Thoracic aorta (tissue), 2 donors: Measurements from ENCODE around the gene RAVER1. TPM values are rescaled to one million over a fixed set of nuclear protein-coding genes. Genes with fewer than 3 reads are reported as not detected.

Experiments
- ATAC-seq: fragments of 150-250 bp; one replicate; pipeline ENCODE4 v1.8.0; 2017; ENCODE audit warnings: low read depth; ENCODE audit not compliant: insufficient number of reproducible peaks, low FRiP score
- DNase-seq: peaks from one replicate; pipeline ENCODE4 v3.0.0-alpha.2; 2020; ENCODE audit warnings: low spot score
- H3K27ac ChIP-seq, 2 donors: fragments of 200-600 bp; sonication (generic); 1 replicate in 1 of 2; 2 replicates in 1 of 2; pipeline ENCODE4 v1.5.1; 2016; ENCODE audit warnings: mild to moderate bottlenecking in 2 of 2, moderate library complexity in 2 of 2
- H3K27me3 ChIP-seq: fragments of 200-600 bp; sonication (generic); replicated peaks from 2 replicates; pipeline ENCODE4 v1.6.0; 2016; ENCODE audit warnings: mild to moderate bottlenecking; ENCODE audit not compliant: insufficient read depth
- H3K36me3 ChIP-seq: fragments of 200-600 bp; sonication (generic); one replicate; pipeline ENCODE4 v1.5.1; 2016
- H3K4me1 ChIP-seq, 2 donors: fragments of 200-600 bp; sonication (generic); 1 replicate in 1 of 2; 2 replicates in 1 of 2; pipeline versions ENCODE4 v1.5.1 to v1.6.0; 2016; ENCODE audit warnings: low read depth in 2 of 2, mild to moderate bottlenecking in 1 of 2; ENCODE audit not compliant: control insufficient read depth in 1 of 2
- H3K4me3 ChIP-seq: fragments of 200-600 bp; sonication (generic); 2 replicates; pipeline ENCODE4 v1.5.1; 2016; ENCODE audit warnings: mild to moderate bottlenecking
- H3K9me3 ChIP-seq: fragments of 200-600 bp; sonication (generic); 2 replicates; pipeline ENCODE4 v1.5.1; 2016
- total RNA-seq, 2 donors: library from RNA; depleted of rRNA; stranded (reverse); fragments of >200 nt; gene quantifications; one replicate each; pipeline versions ENCODE4 v1.1.0 to v1.2.3, GENCODE V29; 2016
- TF ChIP-seq, protein P1 (sequence below): fragments of 200-600 bp; sonication (generic); IDR thresholded peaks from one replicate; pipeline ENCODE4 v1.5.1; 2019; ENCODE audit warnings: antibody characterized with exemption

Gene RAVER1
- total RNA-seq, 2 donors from 2014 or later = 31.8 to 33.4 TPM

DNA sequence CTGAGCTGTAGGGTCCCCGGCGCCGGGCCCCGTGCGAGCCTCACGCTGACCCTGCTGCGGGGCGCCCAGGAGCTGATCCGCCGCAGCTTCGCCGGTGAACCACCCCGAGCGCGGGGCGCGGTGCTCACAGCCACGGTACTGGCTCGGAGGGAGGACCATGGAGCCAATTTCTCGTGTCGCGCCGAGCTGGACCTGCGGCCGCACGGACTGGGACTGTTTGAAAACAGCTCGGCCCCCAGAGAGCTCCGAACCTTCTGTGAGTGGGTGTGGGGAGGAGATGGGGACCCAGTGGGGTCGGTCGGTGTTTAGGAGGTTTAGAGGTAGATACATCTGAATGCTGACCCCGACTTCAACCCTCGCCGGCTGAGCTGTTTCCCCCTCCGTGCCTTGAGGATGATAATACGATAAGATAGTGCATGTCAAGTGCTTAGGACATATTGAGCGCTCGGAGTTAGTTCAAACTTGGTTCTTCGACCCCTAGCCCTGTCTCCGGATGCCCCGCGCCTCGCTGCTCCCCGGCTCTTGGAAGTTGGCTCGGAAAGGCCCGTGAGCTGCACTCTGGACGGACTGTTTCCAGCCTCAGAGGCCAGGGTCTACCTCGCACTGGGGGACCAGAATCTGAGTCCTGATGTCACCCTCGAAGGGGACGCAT lies 41.6 kb downstream of the RAVER1 start:
- H3K27ac ChIP-seq = peak overlapping the region in 1 of 2 donors; percentile 28
- no peaks in the 10 kb centered on the region for H3K9me3 ChIP-seq
- peaks cover 36% of the 10 kb centered on the region for H3K27me3 ChIP-seq
- DNase-seq (no peak), ATAC-seq (no peak)
- peak overlapping the region; percentile 74 for H3K4me3 ChIP-seq
- TF ChIP-seq, protein P1, sequence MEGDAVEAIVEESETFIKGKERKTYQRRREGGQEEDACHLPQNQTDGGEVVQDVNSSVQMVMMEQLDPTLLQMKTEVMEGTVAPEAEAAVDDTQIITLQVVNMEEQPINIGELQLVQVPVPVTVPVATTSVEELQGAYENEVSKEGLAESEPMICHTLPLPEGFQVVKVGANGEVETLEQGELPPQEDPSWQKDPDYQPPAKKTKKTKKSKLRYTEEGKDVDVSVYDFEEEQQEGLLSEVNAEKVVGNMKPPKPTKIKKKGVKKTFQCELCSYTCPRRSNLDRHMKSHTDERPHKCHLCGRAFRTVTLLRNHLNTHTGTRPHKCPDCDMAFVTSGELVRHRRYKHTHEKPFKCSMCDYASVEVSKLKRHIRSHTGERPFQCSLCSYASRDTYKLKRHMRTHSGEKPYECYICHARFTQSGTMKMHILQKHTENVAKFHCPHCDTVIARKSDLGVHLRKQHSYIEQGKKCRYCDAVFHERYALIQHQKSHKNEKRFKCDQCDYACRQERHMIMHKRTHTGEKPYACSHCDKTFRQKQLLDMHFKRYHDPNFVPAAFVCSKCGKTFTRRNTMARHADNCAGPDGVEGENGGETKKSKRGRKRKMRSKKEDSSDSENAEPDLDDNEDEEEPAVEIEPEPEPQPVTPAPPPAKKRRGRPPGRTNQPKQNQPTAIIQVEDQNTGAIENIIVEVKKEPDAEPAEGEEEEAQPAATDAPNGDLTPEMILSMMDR = no peak
- H3K4me1 ChIP-seq = peaks cover 51 to 65% of the 10 kb centered on the region in 2 donors
- no peaks in the 10 kb centered on the region for H3K36me3 ChIP-seq

DNA sequence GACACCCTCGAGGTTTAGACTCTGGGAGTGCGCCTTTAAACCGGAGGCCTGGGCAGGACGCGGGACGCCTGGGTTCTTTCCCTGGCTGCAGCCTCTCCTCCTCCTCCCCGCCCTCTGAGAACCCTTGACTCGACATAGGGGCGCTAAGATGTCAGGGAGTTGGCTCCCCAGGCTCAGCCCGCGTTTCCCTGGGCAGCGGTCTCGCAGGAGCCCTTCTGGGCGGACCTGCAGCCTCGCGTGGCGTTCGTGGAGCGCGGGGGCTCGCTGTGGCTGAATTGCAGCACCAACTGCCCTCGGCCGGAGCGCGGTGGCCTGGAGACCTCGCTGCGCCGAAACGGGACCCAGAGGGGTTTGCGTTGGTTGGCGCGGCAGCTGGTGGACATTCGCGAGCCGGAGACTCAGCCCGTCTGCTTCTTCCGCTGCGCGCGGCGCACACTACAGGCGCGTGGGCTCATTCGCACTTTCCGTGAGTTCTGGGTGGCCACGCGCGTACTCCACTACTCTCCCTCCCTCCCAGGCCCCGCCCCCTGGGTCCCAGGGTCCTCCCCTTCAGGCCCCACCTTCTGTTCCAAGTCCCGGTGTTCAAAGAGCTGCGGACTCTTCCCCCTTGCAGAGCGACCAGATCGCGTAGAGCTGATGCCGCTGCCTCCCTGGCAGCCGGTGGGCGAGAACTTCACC lies 42.3 kb downstream of the RAVER1 start:
- Histone ChIP-seq H3K4me3 (peak overlapping the region; percentile 74), H3K4me1 (peaks cover 51 to 67% of the 10 kb centered on the region in 2 donors), H3K27ac (peak overlapping the region in 1 of 2 donors; percentile 28), H3K9me3 (no peaks in the 10 kb centered on the region), H3K36me3 (no peaks in the 10 kb centered on the region), H3K27me3 (peaks cover 36% of the 10 kb centered on the region)
- TF ChIP-seq, protein P1 = no peak
- no peak for DNase-seq
- no peak for ATAC-seq

- no peaks in the 10 kb centered on the region for H3K9me3 ChIP-seq
- no peak for ATAC-seq
- H3K27ac ChIP-seq = no peak overlapping the region
- H3K4me1 ChIP-seq = peaks cover 47 to 61% of the 10 kb centered on the region in 2 donors
- peak overlapping the region; percentile 74 for H3K4me3 ChIP-seq
- H3K36me3 ChIP-seq = no peaks in the 10 kb centered on the region
- peaks cover 35% of the 10 kb centered on the region for H3K27me3 ChIP-seq
- TF ChIP-seq, protein P1 = no peak
- no peak for DNase-seq
Measured at GRCh38 chr19:10290357-10290875, 42.9 kb downstream of the RAVER1 start.

GRCh38 chr19:10289836-10290356 lies 43.4 kb downstream of the RAVER1 start, which contains the start of gene ICAM5:
Gene ICAM5, plus strand, starts transcription at chr19:10289952. Its CDS starts 92 bp downstream, at chr19:10290044.
- TF ChIP-seq, protein P1 = no peak
- DNase-seq (no peak), ATAC-seq (no peak)
- no peaks in the 10 kb centered on the region for H3K9me3 ChIP-seq
- H3K27me3 ChIP-seq = peaks cover 30% of the 10 kb centered on the region
- H3K4me1 ChIP-seq = peaks cover 45 to 58% of the 10 kb centered on the region in 2 donors
- H3K4me3 ChIP-seq = peak within 1 kb of the TSS; percentile 74
- no peak within 1 kb of the TSS for H3K27ac ChIP-seq
- H3K36me3 ChIP-seq = no peaks in the 10 kb centered on the region

- Histone ChIP-seq H3K27ac (no peak overlapping the region), H3K27me3 (peaks cover 25% of the 10 kb centered on the region), H3K4me1 (peaks cover 45 to 58% of the 10 kb centered on the region in 2 donors), H3K4me3 (peak overlapping the region; percentile 74), H3K9me3 (no peaks in the 10 kb centered on the region), H3K36me3 (no peaks in the 10 kb centered on the region)
- DNase-seq (no peak), ATAC-seq (no peak)
- TF ChIP-seq, protein P1 = no peak
Measured at GRCh38 chr19:10289167-10289835, 44.0 kb downstream of the RAVER1 start.
